Upper lobe of left lung (tissue), 6 donors: Measurements from ENCODE around the gene P2RY11. TPM values are rescaled to one million over a fixed set of nuclear protein-coding genes. Genes with fewer than 3 reads are reported as not detected.

ENCODE experiments used
- ATAC-seq, 2 donors: fragments of 200-7000 bp; cut with Tn5 transposase; one replicate each; pipeline ENCODE4 v1.9.1; 2022; ENCODE audit warnings: mild to moderate bottlenecking in 2 of 2, moderate library complexity in 2 of 2; ENCODE audit not compliant: low FRiP score in 2 of 2
- DNase-seq, 2 donors: peaks; one replicate each; pipeline ENCODE4 v3.0.0-alpha.2; 2019 to 2020
- H3K27ac ChIP-seq, 4 donors: fragments of 200-600 bp; sonication (generic); one replicate each; pipeline ENCODE4 v1.5.1; 2016 to 2019
- H3K27me3 ChIP-seq, 4 donors: fragments of 200-600 bp; sonication (generic); one replicate each; pipeline ENCODE4 v1.5.1; 2017 to 2019
- H3K36me3 ChIP-seq, 4 donors: fragments of 200-600 bp; sonication (generic); one replicate each; pipeline ENCODE4 v1.5.1; 2016 to 2019
- H3K4me1 ChIP-seq, 4 donors: fragments of 200-600 bp; sonication (generic); one replicate each; pipeline ENCODE4 v1.5.1; 2018 to 2019
- H3K4me3 ChIP-seq, 4 donors: fragments of 200-600 bp; sonication (generic); one replicate each; pipeline ENCODE4 v1.5.1; 2017 to 2019; ENCODE audit warnings: mild to moderate bottlenecking in 2 of 4, moderate library complexity in 1 of 4
- H3K9me3 ChIP-seq, 4 donors: fragments of 200-600 bp; sonication (generic); one replicate each; pipeline ENCODE4 v1.5.1; 2018 to 2019
- EP300 ChIP-seq, 4 donors: sonication (generic); formaldehyde crosslinking; IDR thresholded peaks; one replicate each; pipeline ENCODE4 v1.5.1; 2017; ENCODE audit warnings: antibody characterized with exemption in 4 of 4, control low read depth in 2 of 4
- POLR2A ChIP-seq, 4 donors: fragments of 450-650 bp; IDR thresholded peaks; one replicate each; pipeline ENCODE4 v1.5.1; 2016 to 2017; ENCODE audit warnings: antibody characterized with exemption in 4 of 4, mild to moderate bottlenecking in 2 of 4
- POLR2AphosphoS5 ChIP-seq, 2 donors: sonication (generic); formaldehyde crosslinking; IDR thresholded peaks; one replicate each; pipeline ENCODE4 v1.5.1; 2017; ENCODE audit warnings: antibody characterized with exemption in 2 of 2
- WGBS, 2 donors: methylation state at CpG; one replicate each; pipeline ENCODE4 v1.1.5; 2017 to 2018; 5-methylcytosine and 5-hydroxymethylcytosine counted together
- total RNA-seq, 6 donors: library from RNA; depleted of rRNA in 4 of 6; stranded (reverse); fragments of >200 nt in 4 of 6; gene quantifications; one replicate each; pipeline versions ENCODE4 v1.1.0 to v1.2.1, GENCODE V29; 2016 to 2021
- TF ChIP-seq, protein P1 (sequence below), 6 experiments: fragments of 450-650 bp in 4 of 6; fragments of 200-600 bp in 2 of 6; sonication (generic) in 2 of 6; IDR thresholded peaks; one replicate each; pipeline ENCODE4 v1.5.1; 2016 to 2019; ENCODE audit warnings: antibody characterized with exemption in 6 of 6
- donor health status: DM: no; HTN: no; CAD: no; lungs with moderate emphysema.
- donor health status: DM: no; HTN: yes; CAD: no; lungs with severe emphysema.

Gene P2RY11
- total RNA-seq, 6 donors from 2014 or later, result 5.4 to 36.7 (median 15.3) TPM

DNA sequence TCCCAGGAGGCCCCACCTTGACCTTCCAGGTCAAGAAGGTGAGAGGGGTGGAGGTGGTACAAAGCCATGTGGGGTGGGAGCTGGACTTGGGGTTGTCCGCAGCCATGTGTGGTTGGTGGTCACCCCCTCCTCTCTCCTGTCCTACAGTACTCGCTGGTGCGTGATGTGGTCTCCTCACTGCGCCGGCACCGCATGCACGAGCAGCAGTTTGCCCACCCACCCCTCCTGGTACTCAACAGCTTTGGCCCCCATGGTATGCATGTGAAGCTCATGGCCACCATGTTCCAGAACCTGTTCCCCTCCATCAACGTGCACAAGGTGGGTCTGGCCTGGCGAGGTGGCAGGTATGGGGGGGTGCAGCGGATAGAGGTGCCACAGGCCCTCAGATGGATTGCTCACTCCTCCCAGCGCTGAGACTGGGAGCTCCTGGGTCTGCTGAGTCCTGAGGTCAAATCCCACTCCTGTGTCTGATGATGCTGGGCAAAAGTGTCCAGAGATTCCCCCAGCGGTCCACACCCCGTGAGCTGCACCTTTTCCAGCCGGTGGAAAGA, 3.6 kb upstream of the P2RY11 start:
- Histone ChIP-seq H3K27me3 (no peaks in the 10 kb centered on the region), H3K36me3 (peaks cover 14 to 44% (median 42%) of the 10 kb centered on the region in 4 donors), H3K9me3 (no peaks in the 10 kb centered on the region), H3K4me1 (peaks cover 18 to 43% (median 27%) of the 10 kb centered on the region in 4 donors), H3K27ac (no peak overlapping the region), H3K4me3 (no peak overlapping the region)
- TF ChIP-seq EP300 (IDR thresholded peaks at IDR 0.05) (no peak), POLR2AphosphoS5 (IDR thresholded peaks at IDR 0.05) (no peak), POLR2A (IDR thresholded peaks at IDR 0.05) (no peak)
- TF ChIP-seq, protein P1, sequence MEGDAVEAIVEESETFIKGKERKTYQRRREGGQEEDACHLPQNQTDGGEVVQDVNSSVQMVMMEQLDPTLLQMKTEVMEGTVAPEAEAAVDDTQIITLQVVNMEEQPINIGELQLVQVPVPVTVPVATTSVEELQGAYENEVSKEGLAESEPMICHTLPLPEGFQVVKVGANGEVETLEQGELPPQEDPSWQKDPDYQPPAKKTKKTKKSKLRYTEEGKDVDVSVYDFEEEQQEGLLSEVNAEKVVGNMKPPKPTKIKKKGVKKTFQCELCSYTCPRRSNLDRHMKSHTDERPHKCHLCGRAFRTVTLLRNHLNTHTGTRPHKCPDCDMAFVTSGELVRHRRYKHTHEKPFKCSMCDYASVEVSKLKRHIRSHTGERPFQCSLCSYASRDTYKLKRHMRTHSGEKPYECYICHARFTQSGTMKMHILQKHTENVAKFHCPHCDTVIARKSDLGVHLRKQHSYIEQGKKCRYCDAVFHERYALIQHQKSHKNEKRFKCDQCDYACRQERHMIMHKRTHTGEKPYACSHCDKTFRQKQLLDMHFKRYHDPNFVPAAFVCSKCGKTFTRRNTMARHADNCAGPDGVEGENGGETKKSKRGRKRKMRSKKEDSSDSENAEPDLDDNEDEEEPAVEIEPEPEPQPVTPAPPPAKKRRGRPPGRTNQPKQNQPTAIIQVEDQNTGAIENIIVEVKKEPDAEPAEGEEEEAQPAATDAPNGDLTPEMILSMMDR (IDR thresholded peaks at IDR 0.05), result no peak
- ATAC-seq (no peak), DNase-seq (no peak)
- WGBS, 2 donors, result 95 to 97% methylated on average over 9 to 11 of the region's 14 CpGs

DNA sequence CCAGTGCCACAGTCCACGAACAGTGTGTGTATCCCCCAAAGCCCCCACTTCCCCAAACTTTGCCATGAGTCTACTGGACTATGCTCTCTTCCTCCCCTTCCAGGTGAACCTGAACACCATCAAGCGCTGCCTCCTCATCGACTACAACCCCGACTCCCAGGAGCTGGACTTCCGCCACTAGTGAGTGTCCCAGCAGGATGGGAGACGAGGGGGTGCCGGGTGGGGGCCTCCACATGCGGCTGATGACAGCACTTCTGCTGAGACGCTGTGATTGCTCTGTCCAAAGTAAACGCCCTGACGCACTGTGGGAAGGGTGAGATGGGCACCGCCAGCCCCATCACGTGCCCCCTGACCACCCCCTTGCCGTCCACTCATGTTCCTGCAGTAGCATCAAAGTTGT, 2.0 kb upstream of the P2RY11 start:
- TF ChIP-seq POLR2A (IDR thresholded peaks at IDR 0.05), result no peak
- no peak for TF ChIP-seq POLR2AphosphoS5 (IDR thresholded peaks at IDR 0.05)
- no peak for TF ChIP-seq EP300 (IDR thresholded peaks at IDR 0.05)
- TF ChIP-seq, protein P1 (IDR thresholded peaks at IDR 0.05), result no peak
- Histone ChIP-seq H3K27ac (no peak overlapping the region), H3K4me3 (no peak overlapping the region), H3K4me1 (peaks cover 18 to 51% (median 29%) of the 10 kb centered on the region in 4 donors), H3K36me3 (peaks cover 14 to 55% (median 51%) of the 10 kb centered on the region in 4 donors), H3K27me3 (no peaks in the 10 kb centered on the region), H3K9me3 (no peaks in the 10 kb centered on the region)
- ATAC-seq (no peak), DNase-seq (no peak)
- 91 to 93% methylated on average over 5 to 14 of the region's 14 CpGs for WGBS, 2 donors

DNA sequence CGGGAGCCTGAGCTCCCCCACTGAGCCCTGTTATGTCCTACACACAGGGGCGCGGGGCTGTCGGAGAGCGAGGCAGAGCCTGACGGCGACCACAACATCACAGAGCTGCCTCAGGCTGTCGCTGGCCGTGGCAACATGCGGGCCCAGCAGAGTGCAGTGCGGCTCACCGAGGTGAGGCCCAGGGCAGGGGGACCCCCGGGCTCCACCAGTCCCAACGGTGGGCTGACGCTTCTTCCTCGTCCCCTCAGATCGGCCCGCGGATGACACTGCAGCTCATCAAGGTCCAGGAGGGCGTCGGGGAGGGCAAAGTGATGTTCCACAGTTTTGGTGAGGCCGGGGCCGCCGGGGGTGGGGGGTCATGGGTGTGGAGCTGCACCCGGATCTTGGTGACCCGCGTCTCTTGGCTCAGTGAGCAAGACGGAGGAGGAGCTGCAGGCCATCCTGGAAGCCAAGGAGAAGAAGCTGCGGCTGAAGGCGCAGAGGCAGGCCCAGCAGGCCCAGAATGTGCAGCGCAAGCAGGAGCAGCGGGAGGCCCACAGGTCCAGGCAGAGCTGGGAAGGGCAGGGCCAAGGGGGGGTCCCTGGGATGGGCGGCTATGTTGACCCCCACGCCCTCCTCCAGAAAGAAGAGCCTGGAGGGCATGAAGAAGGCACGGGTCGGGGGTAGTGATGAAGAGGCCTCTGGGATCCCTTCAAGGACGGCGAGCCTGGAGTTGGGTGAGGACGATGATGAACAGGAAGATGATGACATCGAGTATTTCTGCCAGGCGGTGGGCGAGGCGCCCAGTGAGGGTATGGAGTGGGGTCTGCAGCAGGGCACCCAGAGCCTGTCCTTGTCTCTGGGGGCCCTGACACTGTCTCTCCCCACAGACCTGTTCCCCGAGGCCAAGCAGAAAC, 1.2 kb upstream of the P2RY11 start:
- ATAC-seq, result no peak
- TF ChIP-seq, protein P1 (IDR thresholded peaks at IDR 0.05), result no peak
- TF ChIP-seq POLR2A (IDR thresholded peaks at IDR 0.05) (no peak), POLR2AphosphoS5 (IDR thresholded peaks at IDR 0.05) (no peak), EP300 (IDR thresholded peaks at IDR 0.05) (no peak)
- Histone ChIP-seq H3K36me3 (peaks cover 19 to 63% (median 59%) of the 10 kb centered on the region in 4 donors), H3K4me3 (no peak overlapping the region), H3K27me3 (no peaks in the 10 kb centered on the region), H3K9me3 (no peaks in the 10 kb centered on the region), H3K4me1 (peaks cover 18 to 51% (median 24%) of the 10 kb centered on the region in 4 donors), H3K27ac (no peak overlapping the region)
- DNase-seq, result peak in 1 of 2 donors; percentile 79
- 87 to 91% methylated on average over 24 to 44 of the region's 44 CpGs for WGBS, 2 donors

DNA sequence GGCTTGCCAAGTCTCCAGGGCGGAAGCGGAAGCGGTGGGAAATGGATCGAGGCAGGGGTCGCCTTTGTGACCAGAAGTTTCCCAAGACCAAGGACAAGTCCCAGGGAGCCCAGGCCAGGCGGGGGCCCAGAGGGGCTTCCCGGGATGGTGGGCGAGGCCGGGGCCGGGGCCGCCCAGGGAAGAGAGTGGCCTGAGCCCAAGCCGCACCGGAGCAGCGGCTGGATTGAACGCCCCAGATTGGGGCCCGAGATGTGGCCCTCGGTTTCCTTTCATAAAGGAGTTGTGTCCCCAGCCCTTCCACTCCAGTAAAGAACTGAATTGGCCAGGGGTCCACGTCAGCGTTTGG, 548 bp upstream of the P2RY11 start:
- Histone ChIP-seq H3K27ac (peak overlapping the region in 1 of 4 donors; percentile 32), H3K4me3 (no peak overlapping the region), H3K36me3 (peaks cover 25 to 69% (median 65%) of the 10 kb centered on the region in 4 donors), H3K4me1 (peaks cover 13 to 47% (median 19%) of the 10 kb centered on the region in 4 donors), H3K9me3 (no peaks in the 10 kb centered on the region), H3K27me3 (no peaks in the 10 kb centered on the region)
- WGBS, 2 donors, result 85 to 91% methylated on average over 11 to 19 of the region's 19 CpGs
- TF ChIP-seq, protein P1 (IDR thresholded peaks at IDR 0.05), result no peak
- TF ChIP-seq POLR2A (IDR thresholded peaks at IDR 0.05), result no peak
- no peak for TF ChIP-seq POLR2AphosphoS5 (IDR thresholded peaks at IDR 0.05)
- TF ChIP-seq EP300 (IDR thresholded peaks at IDR 0.05), result no peak
- ATAC-seq, result no peak
- peak in 1 of 2 donors; percentile 73 for DNase-seq
